GM23338 (cell line): ENCODE measurements around the gene VPS72. TPM values are rescaled to one million over a fixed set of nuclear protein-coding genes. Genes with fewer than 3 reads are reported as not detected.
A peak's percentile ranks its signal among the peaks of the same experiment; 100 is the strongest.

Experiments used
- ATAC-seq: fragments of 200-7000 bp; cut with Tn5 transposase; 3 replicates; pipeline ENCODE4 v1.9.1; 2020
- DNase-seq: peaks from one replicate; pipeline ENCODE4 v3.0.0-alpha.2; 2015; ENCODE audit warnings: low spot score
- H2AFZ ChIP-seq: fragments of 200-600 bp; sonication (generic); 2 replicates; pipeline ENCODE4 v1.8.0; 2016; ENCODE audit warnings: antibody characterized with exemption, mild to moderate bottlenecking, moderate library complexity
- H3F3A ChIP-seq: fragments of 200-600 bp; sonication (generic); replicated peaks from 2 replicates; pipeline ENCODE4 v1.8.0; 2017; ENCODE audit warnings: antibody characterized with exemption, mixed run types, low read depth
- H3K27ac ChIP-seq: fragments of 200-600 bp; sonication (generic); 2 replicates; pipeline ENCODE4 v1.6.1; 2016; ENCODE audit warnings: low read depth
- H3K27me3 ChIP-seq: fragments of 200-600 bp; sonication (generic); 2 replicates; pipeline ENCODE4 v1.8.0; 2016; ENCODE audit warnings: mild to moderate bottlenecking, mixed run types, moderate library complexity; ENCODE audit not compliant: insufficient read depth
- H3K36me3 ChIP-seq: fragments of 200-600 bp; sonication (generic); 2 replicates; pipeline ENCODE4 v1.8.0; 2016; ENCODE audit warnings: mild to moderate bottlenecking; ENCODE audit not compliant: insufficient read depth
- H3K4me1 ChIP-seq: fragments of 200-600 bp; sonication (generic); 2 replicates; pipeline ENCODE4 v1.8.0; 2016; ENCODE audit warnings: mild to moderate bottlenecking, moderate library complexity; ENCODE audit not compliant: insufficient read depth
- H3K4me2 ChIP-seq: fragments of 200-600 bp; sonication (generic); 2 replicates; pipeline ENCODE4 v1.7.1; 2017; ENCODE audit warnings: mixed run types
- H3K4me3 ChIP-seq: fragments of 200-600 bp; sonication (generic); 2 replicates; pipeline ENCODE4 v1.6.1; 2016; ENCODE audit warnings: mixed run types
- H3K79me2 ChIP-seq: fragments of 200-600 bp; sonication (generic); replicated peaks from 2 replicates; pipeline ENCODE4 v1.8.0; 2017; ENCODE audit warnings: mild to moderate bottlenecking; ENCODE audit not compliant: insufficient read depth
- H3K9me2 ChIP-seq: fragments of 200-600 bp; sonication (generic); 2 replicates; pipeline ENCODE4 v1.8.0; 2017; ENCODE audit not compliant: insufficient read depth
- H4K20me1 ChIP-seq: fragments of 200-600 bp; sonication (generic); replicated peaks from 2 replicates; pipeline ENCODE4 v1.8.0; 2017; ENCODE audit warnings: mild to moderate bottlenecking; ENCODE audit not compliant: insufficient read depth
- H3K27ac Mint-ChIP-seq: 2 replicates; pipeline ENCODE4 v1.8.0; 2020; ENCODE audit warnings: inconsistent platforms, mild to moderate bottlenecking, moderate library complexity, mixed read lengths
- H3K27me3 Mint-ChIP-seq: 3 replicates; pipeline ENCODE4 v1.8.0; 2022; ENCODE audit warnings: low read depth, mild to moderate bottlenecking, moderate library complexity, mixed read lengths, inconsistent platforms; ENCODE audit not compliant: insufficient read depth, poor library complexity
- H3K36me3 Mint-ChIP-seq: 3 replicates; pipeline ENCODE4 v1.8.0; 2021; ENCODE audit warnings: low read depth, mild to moderate bottlenecking, inconsistent platforms, moderate library complexity, mixed read lengths
- H3K4me1 Mint-ChIP-seq: 3 replicates; pipeline ENCODE4 v1.8.0; 2020; ENCODE audit warnings: mild to moderate bottlenecking, inconsistent platforms, mixed read lengths
- H3K4me3 Mint-ChIP-seq: 3 replicates; pipeline ENCODE4 v1.8.0; 2021; ENCODE audit warnings: moderate library complexity, mild to moderate bottlenecking, inconsistent platforms, mixed read lengths
- H3K9me3 Mint-ChIP-seq: 3 replicates; pipeline ENCODE4 v1.8.0; 2020; ENCODE audit warnings: moderate library complexity, mild to moderate bottlenecking, inconsistent platforms, mixed read lengths
- EZH2 ChIP-seq: fragments of 200-600 bp; sonication (generic); IDR thresholded peaks from one replicate; pipeline ENCODE4 v1.8.0; 2017; ENCODE audit warnings: antibody characterized with exemption, mild to moderate bottlenecking, low read depth; ENCODE audit not compliant: unreplicated experiment
- JUNB ChIP-seq: IDR thresholded peaks from one replicate; pipeline ENCODE4 v1.6.1; 2016; ENCODE audit warnings: antibody characterized with exemption; ENCODE audit not compliant: unreplicated experiment
- NANOG ChIP-seq: IDR thresholded peaks from 2 replicates; pipeline ENCODE4 v1.6.1; 2016; ENCODE audit warnings: antibody characterized with exemption, borderline replicate concordance
- POLR2AphosphoS5 ChIP-seq: IDR thresholded peaks from 2 replicates; pipeline ENCODE4 v1.6.1; 2016; ENCODE audit warnings: antibody characterized with exemption, low read depth
- STAT1 ChIP-seq: IDR thresholded peaks from one replicate; pipeline ENCODE4 v1.6.1; 2016; ENCODE audit warnings: antibody characterized with exemption; ENCODE audit not compliant: unreplicated experiment
- ZNF114 ChIP-seq: fragments of 250-450 bp; sonication (Bioruptor Pico); IDR thresholded peaks from 2 replicates; pipeline ENCODE4 v1.5.0; 2020; ENCODE audit warnings: mild to moderate bottlenecking, moderate library complexity
- ZNF331 ChIP-seq: fragments of 250-450 bp; sonication (Bioruptor Pico); IDR thresholded peaks from 2 replicates; pipeline ENCODE4 v1.5.0; 2020; ENCODE audit warnings: low read depth, mild to moderate bottlenecking, moderate library complexity
- polyA plus RNA-seq: library from polyadenylated mRNA; unstranded; fragments of >200 nt; fragmentation: Nextera tagmentation; extraction: Ambion mirVana; gene quantifications from 2 replicates; pipeline ENCODE4 v1.2.1, GENCODE V29; 2016
- total RNA-seq: library from RNA; depleted of rRNA; stranded (reverse); fragments of >200 nt; shearing (Covaris generic); gene quantifications from 2 replicates; pipeline ENCODE4 v1.2.3, GENCODE V29; 2014
- TF ChIP-seq, protein P1 (sequence below): IDR thresholded peaks from 2 replicates; pipeline ENCODE4 v1.6.1; 2016; ENCODE audit warnings: antibody characterized with exemption
- TF ChIP-seq, protein P2 (sequence below): IDR thresholded peaks from one replicate; pipeline ENCODE4 v1.6.1; 2018; ENCODE audit warnings: antibody characterized with exemption; ENCODE audit not compliant: unreplicated experiment
- TF ChIP-seq, protein P3 (sequence below): fragments of 250-450 bp; sonication (Bioruptor Pico); IDR thresholded peaks from 2 replicates; pipeline ENCODE4 v1.5.0; 2020; ENCODE audit warnings: mild to moderate bottlenecking, moderate library complexity
- TF ChIP-seq, protein P4 (sequence below), 2 experiments: fragments of 200-600 bp in 1 of 2; sonication (generic) in 1 of 2; conservative IDR thresholded peaks; 2 replicates each; pipeline versions ENCODE4 v1.5.1 to v1.6.1; 2016 to 2017; ENCODE audit warnings: antibody characterized with exemption in 2 of 2, low read depth in 2 of 2, mild to moderate bottlenecking in 2 of 2, moderate library complexity in 1 of 2

The VPS72 gene
- total and polyA plus RNA-seq, 2 experiments from 2014 or later: 60.2 to 90.3 TPM

DNA sequence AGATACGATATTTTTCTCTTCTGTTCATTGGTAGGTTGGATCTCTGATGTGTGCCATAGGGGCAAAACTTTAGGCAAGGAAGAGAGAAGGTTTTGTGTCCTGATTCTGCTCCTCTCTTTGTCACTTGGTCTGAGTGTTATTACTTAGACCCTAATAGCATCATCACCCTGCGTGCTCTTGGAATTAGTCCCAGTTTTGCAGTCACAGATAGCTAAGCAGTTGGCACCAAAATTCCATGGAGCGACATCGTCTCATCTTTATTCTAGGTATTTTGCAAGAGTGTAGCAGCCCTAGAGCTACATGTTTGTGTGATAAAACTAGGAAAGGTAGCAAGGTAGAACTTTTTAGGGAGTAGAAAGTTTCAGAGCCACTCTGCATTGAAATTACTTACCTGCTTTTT is 32.1 kb upstream of the VPS72 start (continued):
- TF ChIP-seq EZH2: no peak
- TF ChIP-seq STAT1: no peak
- TF ChIP-seq, protein P1, sequence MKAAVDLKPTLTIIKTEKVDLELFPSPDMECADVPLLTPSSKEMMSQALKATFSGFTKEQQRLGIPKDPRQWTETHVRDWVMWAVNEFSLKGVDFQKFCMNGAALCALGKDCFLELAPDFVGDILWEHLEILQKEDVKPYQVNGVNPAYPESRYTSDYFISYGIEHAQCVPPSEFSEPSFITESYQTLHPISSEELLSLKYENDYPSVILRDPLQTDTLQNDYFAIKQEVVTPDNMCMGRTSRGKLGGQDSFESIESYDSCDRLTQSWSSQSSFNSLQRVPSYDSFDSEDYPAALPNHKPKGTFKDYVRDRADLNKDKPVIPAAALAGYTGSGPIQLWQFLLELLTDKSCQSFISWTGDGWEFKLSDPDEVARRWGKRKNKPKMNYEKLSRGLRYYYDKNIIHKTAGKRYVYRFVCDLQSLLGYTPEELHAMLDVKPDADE: no peak
- TF ChIP-seq, protein P2, sequence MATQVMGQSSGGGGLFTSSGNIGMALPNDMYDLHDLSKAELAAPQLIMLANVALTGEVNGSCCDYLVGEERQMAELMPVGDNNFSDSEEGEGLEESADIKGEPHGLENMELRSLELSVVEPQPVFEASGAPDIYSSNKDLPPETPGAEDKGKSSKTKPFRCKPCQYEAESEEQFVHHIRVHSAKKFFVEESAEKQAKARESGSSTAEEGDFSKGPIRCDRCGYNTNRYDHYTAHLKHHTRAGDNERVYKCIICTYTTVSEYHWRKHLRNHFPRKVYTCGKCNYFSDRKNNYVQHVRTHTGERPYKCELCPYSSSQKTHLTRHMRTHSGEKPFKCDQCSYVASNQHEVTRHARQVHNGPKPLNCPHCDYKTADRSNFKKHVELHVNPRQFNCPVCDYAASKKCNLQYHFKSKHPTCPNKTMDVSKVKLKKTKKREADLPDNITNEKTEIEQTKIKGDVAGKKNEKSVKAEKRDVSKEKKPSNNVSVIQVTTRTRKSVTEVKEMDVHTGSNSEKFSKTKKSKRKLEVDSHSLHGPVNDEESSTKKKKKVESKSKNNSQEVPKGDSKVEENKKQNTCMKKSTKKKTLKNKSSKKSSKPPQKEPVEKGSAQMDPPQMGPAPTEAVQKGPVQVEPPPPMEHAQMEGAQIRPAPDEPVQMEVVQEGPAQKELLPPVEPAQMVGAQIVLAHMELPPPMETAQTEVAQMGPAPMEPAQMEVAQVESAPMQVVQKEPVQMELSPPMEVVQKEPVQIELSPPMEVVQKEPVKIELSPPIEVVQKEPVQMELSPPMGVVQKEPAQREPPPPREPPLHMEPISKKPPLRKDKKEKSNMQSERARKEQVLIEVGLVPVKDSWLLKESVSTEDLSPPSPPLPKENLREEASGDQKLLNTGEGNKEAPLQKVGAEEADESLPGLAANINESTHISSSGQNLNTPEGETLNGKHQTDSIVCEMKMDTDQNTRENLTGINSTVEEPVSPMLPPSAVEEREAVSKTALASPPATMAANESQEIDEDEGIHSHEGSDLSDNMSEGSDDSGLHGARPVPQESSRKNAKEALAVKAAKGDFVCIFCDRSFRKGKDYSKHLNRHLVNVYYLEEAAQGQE: no peak
- no peak for TF ChIP-seq POLR2AphosphoS5

DNA sequence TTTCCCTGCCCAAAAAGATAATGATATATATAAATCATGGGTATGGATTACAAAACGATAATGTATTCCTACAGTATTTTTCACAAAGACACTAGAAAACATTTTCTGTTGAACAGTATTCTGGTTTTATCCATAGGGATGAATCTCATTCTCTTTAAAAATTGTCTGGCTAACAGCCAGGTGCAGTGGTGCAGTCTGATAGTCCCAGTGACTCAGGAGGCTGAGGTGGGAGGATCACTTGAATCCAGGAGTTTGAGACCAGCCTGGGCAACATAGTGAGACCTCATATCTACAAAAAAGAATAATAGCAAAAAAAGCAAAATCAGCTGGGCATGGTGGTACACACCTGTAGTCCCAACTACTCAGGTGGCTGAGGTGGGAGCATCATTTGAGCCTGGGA is 31.6 kb upstream of the VPS72 start:
- Mint-ChIP-seq H3K27me3 (no peaks in the 10 kb centered on the region), H3K4me3 (no peak overlapping the region), H3K36me3 (peaks cover 27% of the 10 kb centered on the region), H3K9me3 (no peaks in the 10 kb centered on the region), H3K27ac (no peak overlapping the region), H3K4me1 (peaks cover 8% of the 10 kb centered on the region; the same call in 2 of the 3 replicates)
- peaks cover 87% of the 10 kb centered on the region for H3K79me2 ChIP-seq
- no peak overlapping the region for H3K4me3 ChIP-seq
- 0 out of 2 replicates have a peak, but pooled peaks cover 5% of the 10 kb centered on the region for H3F3A ChIP-seq
- H2AFZ ChIP-seq: no peak overlapping the region
- H3K9me2 ChIP-seq: no peaks in the 10 kb centered on the region
- H3K4me1 ChIP-seq: peaks cover 3% of the 10 kb centered on the region; the same call in 1 of the 2 replicates
- no peaks in the 10 kb centered on the region; the same call in 1 of the 2 replicates for H3K36me3 ChIP-seq
- H4K20me1 ChIP-seq: peaks cover 32% of the 10 kb centered on the region
- no peak for DNase-seq
- peak overlapping the region; percentile 51; the same call in 1 of the 2 replicates for H3K27ac ChIP-seq
- no peaks in the 10 kb centered on the region for H3K27me3 ChIP-seq
- no peak for ATAC-seq
- H3K4me2 ChIP-seq: no peak overlapping the region
- TF ChIP-seq, protein P3, sequence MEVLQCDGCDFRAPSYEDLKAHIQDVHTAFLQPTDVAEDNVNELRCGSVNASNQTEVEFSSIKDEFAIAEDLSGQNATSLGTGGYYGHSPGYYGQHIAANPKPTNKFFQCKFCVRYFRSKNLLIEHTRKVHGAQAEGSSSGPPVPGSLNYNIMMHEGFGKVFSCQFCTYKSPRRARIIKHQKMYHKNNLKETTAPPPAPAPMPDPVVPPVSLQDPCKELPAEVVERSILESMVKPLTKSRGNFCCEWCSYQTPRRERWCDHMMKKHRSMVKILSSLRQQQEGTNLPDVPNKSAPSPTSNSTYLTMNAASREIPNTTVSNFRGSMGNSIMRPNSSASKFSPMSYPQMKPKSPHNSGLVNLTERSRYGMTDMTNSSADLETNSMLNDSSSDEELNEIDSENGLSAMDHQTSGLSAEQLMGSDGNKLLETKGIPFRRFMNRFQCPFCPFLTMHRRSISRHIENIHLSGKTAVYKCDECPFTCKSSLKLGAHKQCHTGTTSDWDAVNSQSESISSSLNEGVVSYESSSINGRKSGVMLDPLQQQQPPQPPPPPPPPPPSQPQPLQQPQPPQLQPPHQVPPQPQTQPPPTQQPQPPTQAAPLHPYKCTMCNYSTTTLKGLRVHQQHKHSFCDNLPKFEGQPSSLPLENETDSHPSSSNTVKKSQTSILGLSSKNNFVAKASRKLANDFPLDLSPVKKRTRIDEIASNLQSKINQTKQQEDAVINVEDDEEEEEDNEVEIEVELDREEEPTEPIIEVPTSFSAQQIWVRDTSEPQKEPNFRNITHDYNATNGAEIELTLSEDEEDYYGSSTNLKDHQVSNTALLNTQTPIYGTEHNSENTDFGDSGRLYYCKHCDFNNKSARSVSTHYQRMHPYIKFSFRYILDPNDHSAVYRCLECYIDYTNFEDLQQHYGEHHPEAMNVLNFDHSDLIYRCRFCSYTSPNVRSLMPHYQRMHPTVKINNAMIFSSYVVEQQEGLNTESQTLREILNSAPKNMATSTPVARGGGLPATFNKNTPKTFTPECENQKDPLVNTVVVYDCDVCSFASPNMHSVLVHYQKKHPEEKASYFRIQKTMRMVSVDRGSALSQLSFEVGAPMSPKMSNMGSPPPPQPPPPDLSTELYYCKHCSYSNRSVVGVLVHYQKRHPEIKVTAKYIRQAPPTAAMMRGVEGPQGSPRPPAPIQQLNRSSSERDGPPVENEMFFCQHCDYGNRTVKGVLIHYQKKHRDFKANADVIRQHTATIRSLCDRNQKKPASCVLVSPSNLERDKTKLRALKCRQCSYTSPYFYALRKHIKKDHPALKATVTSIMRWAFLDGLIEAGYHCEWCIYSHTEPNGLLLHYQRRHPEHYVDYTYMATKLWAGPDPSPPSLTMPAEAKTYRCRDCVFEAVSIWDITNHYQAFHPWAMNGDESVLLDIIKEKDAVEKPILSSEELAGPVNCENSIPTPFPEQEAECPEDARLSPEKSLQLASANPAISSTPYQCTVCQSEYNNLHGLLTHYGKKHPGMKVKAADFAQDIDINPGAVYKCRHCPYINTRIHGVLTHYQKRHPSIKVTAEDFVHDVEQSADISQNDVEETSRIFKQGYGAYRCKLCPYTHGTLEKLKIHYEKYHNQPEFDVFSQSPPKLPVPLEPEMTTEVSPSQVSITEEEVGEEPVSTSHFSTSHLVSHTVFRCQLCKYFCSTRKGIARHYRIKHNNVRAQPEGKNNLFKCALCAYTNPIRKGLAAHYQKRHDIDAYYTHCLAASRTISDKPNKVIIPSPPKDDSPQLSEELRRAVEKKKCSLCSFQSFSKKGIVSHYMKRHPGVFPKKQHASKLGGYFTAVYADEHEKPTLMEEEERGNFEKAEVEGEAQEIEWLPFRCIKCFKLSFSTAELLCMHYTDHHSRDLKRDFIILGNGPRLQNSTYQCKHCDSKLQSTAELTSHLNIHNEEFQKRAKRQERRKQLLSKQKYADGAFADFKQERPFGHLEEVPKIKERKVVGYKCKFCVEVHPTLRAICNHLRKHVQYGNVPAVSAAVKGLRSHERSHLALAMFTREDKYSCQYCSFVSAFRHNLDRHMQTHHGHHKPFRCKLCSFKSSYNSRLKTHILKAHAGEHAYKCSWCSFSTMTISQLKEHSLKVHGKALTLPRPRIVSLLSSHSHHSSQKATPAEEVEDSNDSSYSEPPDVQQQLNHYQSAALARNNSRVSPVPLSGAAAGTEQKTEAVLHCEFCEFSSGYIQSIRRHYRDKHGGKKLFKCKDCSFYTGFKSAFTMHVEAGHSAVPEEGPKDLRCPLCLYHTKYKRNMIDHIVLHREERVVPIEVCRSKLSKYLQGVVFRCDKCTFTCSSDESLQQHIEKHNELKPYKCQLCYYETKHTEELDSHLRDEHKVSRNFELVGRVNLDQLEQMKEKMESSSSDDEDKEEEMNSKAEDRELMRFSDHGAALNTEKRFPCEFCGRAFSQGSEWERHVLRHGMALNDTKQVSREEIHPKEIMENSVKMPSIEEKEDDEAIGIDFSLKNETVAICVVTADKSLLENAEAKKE: no peak
- TF ChIP-seq POLR2AphosphoS5 (no peak), ZNF331 (no peak), EZH2 (no peak), JUNB (no peak), NANOG (no peak), ZNF114 (CRISPR knock-in tag) (no peak)
- TF ChIP-seq, protein P4, sequence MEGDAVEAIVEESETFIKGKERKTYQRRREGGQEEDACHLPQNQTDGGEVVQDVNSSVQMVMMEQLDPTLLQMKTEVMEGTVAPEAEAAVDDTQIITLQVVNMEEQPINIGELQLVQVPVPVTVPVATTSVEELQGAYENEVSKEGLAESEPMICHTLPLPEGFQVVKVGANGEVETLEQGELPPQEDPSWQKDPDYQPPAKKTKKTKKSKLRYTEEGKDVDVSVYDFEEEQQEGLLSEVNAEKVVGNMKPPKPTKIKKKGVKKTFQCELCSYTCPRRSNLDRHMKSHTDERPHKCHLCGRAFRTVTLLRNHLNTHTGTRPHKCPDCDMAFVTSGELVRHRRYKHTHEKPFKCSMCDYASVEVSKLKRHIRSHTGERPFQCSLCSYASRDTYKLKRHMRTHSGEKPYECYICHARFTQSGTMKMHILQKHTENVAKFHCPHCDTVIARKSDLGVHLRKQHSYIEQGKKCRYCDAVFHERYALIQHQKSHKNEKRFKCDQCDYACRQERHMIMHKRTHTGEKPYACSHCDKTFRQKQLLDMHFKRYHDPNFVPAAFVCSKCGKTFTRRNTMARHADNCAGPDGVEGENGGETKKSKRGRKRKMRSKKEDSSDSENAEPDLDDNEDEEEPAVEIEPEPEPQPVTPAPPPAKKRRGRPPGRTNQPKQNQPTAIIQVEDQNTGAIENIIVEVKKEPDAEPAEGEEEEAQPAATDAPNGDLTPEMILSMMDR (conservative IDR thresholded peaks at IDR 0.05; ENCODE audit: low read depth in 2 of 2): no peak
- TF ChIP-seq, protein P1: no peak
